Type B pancreatic cell (in vitro differentiated cells): ENCODE results near the gene ALS2CL. TPM values are rescaled to one million over a fixed set of nuclear protein-coding genes. Genes with fewer than 3 reads are reported as not detected.
A peak's percentile ranks its signal among the peaks of the same experiment; 100 is the strongest.

Source experiments
- DNase-seq: peaks from one replicate; pipeline ENCODE4 v3.0.0; 2021; ENCODE audit warnings: mixed read lengths; ENCODE audit not compliant: unreplicated experiment; ENCODE audit errors: extremely low spot score
- H3K27ac Mint-ChIP-seq: 2 replicates; pipeline ENCODE4 v1.8.0; 2021; ENCODE audit warnings: mild to moderate bottlenecking, mixed read lengths
- H3K27me3 Mint-ChIP-seq: 2 replicates; pipeline ENCODE4 v1.8.0; 2021; ENCODE audit warnings: mixed read lengths
- H3K36me3 Mint-ChIP-seq: 2 replicates; pipeline ENCODE4 v1.8.0; 2021; ENCODE audit warnings: mixed read lengths
- H3K4me1 Mint-ChIP-seq: one replicate; pipeline ENCODE4 v1.8.0; 2021; ENCODE audit warnings: mixed read lengths; ENCODE audit not compliant: unreplicated experiment
- H3K4me3 Mint-ChIP-seq: 2 replicates; pipeline ENCODE4 v1.8.0; 2021; ENCODE audit warnings: mild to moderate bottlenecking, mixed read lengths
- H3K9me3 Mint-ChIP-seq: 2 replicates; pipeline ENCODE4 v1.8.0; 2021; ENCODE audit warnings: mixed read lengths
- CTCF ChIP-seq: fragments of 200-600 bp; sonication (generic); conservative IDR thresholded peaks from 2 replicates; pipeline ENCODE4 v1.5.0; 2021; ENCODE audit warnings: antibody characterized with exemption, mild to moderate bottlenecking
- total RNA-seq: library from RNA; stranded (reverse); gene quantifications from 2 replicates; pipeline ENCODE4 v1.2.1, GENCODE V29; 2021; ENCODE audit warnings: low replicate concordance

Gene ALS2CL
- total RNA-seq, 1 donor from 2014 or later, result 31.7 TPM

GRCh38 chr3:46690798-46691197 is 2.7 kb downstream of the ALS2CL start:
- TF ChIP-seq CTCF, result no peak
- Mint-ChIP-seq H3K36me3 (no peaks in the 10 kb centered on the region), H3K9me3 (no peaks in the 10 kb centered on the region), H3K27ac (peak overlapping the region; percentile 98), H3K27me3 (peaks cover 6% of the 10 kb centered on the region), H3K4me3 (no peak overlapping the region), H3K4me1 (peaks cover 5% of the 10 kb centered on the region)
- DNase-seq, result no peak

- no peak for TF ChIP-seq CTCF
- no peaks in the 10 kb centered on the region for H3K9me3 Mint-ChIP-seq
- no peak overlapping the region for H3K4me3 Mint-ChIP-seq
- DNase-seq, result no peak
- H3K27me3 Mint-ChIP-seq, result no peaks in the 10 kb centered on the region
- peaks cover 4% of the 10 kb centered on the region for H3K4me1 Mint-ChIP-seq
- no peak overlapping the region for H3K27ac Mint-ChIP-seq
- H3K36me3 Mint-ChIP-seq, result no peaks in the 10 kb centered on the region
Measured at GRCh38 chr3:46685446-46685845, 8.0 kb downstream of the ALS2CL start.

GRCh38 chr3:46684891-46685290 is 8.6 kb downstream of the ALS2CL start:
- H3K36me3 Mint-ChIP-seq, result no peaks in the 10 kb centered on the region

GRCh38 chr3:46682974-46683373 is 10.5 kb downstream of the ALS2CL start:
- Mint-ChIP-seq H3K9me3 (no peaks in the 10 kb centered on the region), H3K36me3 (peaks cover 4% of the 10 kb centered on the region), H3K27ac (no peak overlapping the region), H3K27me3 (no peaks in the 10 kb centered on the region), H3K4me3 (no peak overlapping the region), H3K4me1 (peaks cover 5% of the 10 kb centered on the region)
- TF ChIP-seq CTCF, result no peak
- DNase-seq, result no peak

More at GRCh38 chr3:46684891-46685290, 8.6 kb downstream of the ALS2CL start:
- H3K4me3 Mint-ChIP-seq, result no peak overlapping the region
- no peak for TF ChIP-seq CTCF
- H3K9me3 Mint-ChIP-seq, result no peaks in the 10 kb centered on the region
- H3K27me3 Mint-ChIP-seq, result no peaks in the 10 kb centered on the region
- H3K27ac Mint-ChIP-seq, result no peak overlapping the region
- DNase-seq, result no peak
- H3K4me1 Mint-ChIP-seq, result peaks cover 5% of the 10 kb centered on the region

GRCh38 chr3:46681856-46682540 is 11.5 kb downstream of the ALS2CL start:
- H3K4me3 Mint-ChIP-seq, result no peak overlapping the region
- H3K4me1 Mint-ChIP-seq, result peaks cover 5% of the 10 kb centered on the region
- no peak overlapping the region for H3K27ac Mint-ChIP-seq
- peaks cover 4% of the 10 kb centered on the region for H3K36me3 Mint-ChIP-seq
- DNase-seq, result no peak
- H3K9me3 Mint-ChIP-seq, result no peaks in the 10 kb centered on the region
- no peak for TF ChIP-seq CTCF
- H3K27me3 Mint-ChIP-seq, result no peaks in the 10 kb centered on the region
